Right lobe of liver (tissue), 6 donors: ENCODE data around the gene CFAP61. TPM values are rescaled to one million over a fixed set of nuclear protein-coding genes. Genes with fewer than 3 reads are reported as not detected.
"Not testable (repeated sequence)": the region's sequence is repeated elsewhere in the genome, so short reads cannot be mapped to it uniquely, and the experiment has no call there.

ENCODE experiments used
- ATAC-seq, 4 donors: fragments of 200-7000 bp; cut with Tn5 transposase; one replicate each; pipeline ENCODE4 v1.9.1; 2020; ENCODE audit warnings: mild to moderate bottlenecking in 4 of 4, moderate library complexity in 4 of 4
- DNase-seq, 3 donors: peaks; one replicate each; pipeline ENCODE4 v3.0.0-alpha.2; 2020
- H3K27ac ChIP-seq, 3 donors: fragments of 200-600 bp; one replicate each; pipeline ENCODE4 v1.8.0; 2022
- H3K27me3 ChIP-seq, 2 donors: fragments of 200-600 bp; one replicate each; pipeline ENCODE4 v1.8.0; 2022
- H3K36me3 ChIP-seq, 4 donors: fragments of 200-600 bp; sonication (generic) in 1 of 4; one replicate each; pipeline versions ENCODE4 v1.5.1 to v1.8.0; 2017 to 2022; ENCODE audit warnings: control low read depth in 1 of 4
- H3K4me1 ChIP-seq, 4 donors: fragments of 200-600 bp; sonication (generic) in 1 of 4; one replicate each; pipeline versions ENCODE4 v1.5.1 to v1.8.0; 2017 to 2022; ENCODE audit warnings: control low read depth in 1 of 4
- H3K4me3 ChIP-seq, 3 donors: fragments of 200-600 bp; one replicate each; pipeline ENCODE4 v1.8.0; 2022
- H3K9me3 ChIP-seq, 4 donors: fragments of 200-600 bp; sonication (generic) in 1 of 4; one replicate each; pipeline versions ENCODE4 v1.5.1 to v1.8.0; 2017 to 2022; ENCODE audit warnings: control low read depth in 1 of 4
- POLR2A ChIP-seq: fragments of 450-650 bp; IDR thresholded peaks from one replicate; pipeline ENCODE4 v1.6.1; 2017; ENCODE audit warnings: antibody characterized with exemption, mild to moderate bottlenecking
- WGBS: methylation state at CpG from one replicate; pipeline ENCODE4 v1.1.6; 2018; ENCODE audit warnings: low coverage, low lambda C conversion rate; ENCODE audit not compliant: insufficient coverage; ENCODE audit errors: missing lambda C conversion rate; 5-methylcytosine and 5-hydroxymethylcytosine counted together
- intact Hi-C, 2 donors: fragments of 100-400 bp; cut with DNase I; formaldehyde crosslinking; loops; one replicate each; pipeline versions ENCODE4 v1.11.2 to v1.14.1; 2022
- total RNA-seq, 6 experiments: library from RNA; depleted of rRNA in 2 of 6; stranded (reverse); fragments of >200 nt in 2 of 6; fragmentation: NEBNext Ultra II Directional in 3 of 6; extraction: Animal tissue kit (Norgen Biotek cat#: 25700) in 3 of 6; gene quantifications; one replicate each; pipeline versions ENCODE4 v1.1.0 to v1.2.4, GENCODE V29; 2016 to 2023
- TF ChIP-seq, protein P1 (sequence below), 4 donors: fragments of 200-600 bp in 3 of 4; fragments of 450-650 bp in 1 of 4; IDR thresholded peaks; one replicate each; pipeline versions ENCODE4 v1.5.1 to v1.8.0; 2016 to 2022; ENCODE audit warnings: antibody characterized with exemption in 4 of 4, mild to moderate bottlenecking in 2 of 4
- donor health status: DM: no; HTN: yes; CAD: no.
- donor health status: DM: no; HTN: no; CAD: no.
- donor health status: DM: no; HTN: no; CAD: no.
- donor health status: DM: no; HTN: yes; CAD: no.
- donor health status: DM: no; HTN: yes; CAD: no.

The CFAP61 gene
- total RNA-seq, 6 experiments from 2014 or later, result not detected

- TF ChIP-seq, protein P1, sequence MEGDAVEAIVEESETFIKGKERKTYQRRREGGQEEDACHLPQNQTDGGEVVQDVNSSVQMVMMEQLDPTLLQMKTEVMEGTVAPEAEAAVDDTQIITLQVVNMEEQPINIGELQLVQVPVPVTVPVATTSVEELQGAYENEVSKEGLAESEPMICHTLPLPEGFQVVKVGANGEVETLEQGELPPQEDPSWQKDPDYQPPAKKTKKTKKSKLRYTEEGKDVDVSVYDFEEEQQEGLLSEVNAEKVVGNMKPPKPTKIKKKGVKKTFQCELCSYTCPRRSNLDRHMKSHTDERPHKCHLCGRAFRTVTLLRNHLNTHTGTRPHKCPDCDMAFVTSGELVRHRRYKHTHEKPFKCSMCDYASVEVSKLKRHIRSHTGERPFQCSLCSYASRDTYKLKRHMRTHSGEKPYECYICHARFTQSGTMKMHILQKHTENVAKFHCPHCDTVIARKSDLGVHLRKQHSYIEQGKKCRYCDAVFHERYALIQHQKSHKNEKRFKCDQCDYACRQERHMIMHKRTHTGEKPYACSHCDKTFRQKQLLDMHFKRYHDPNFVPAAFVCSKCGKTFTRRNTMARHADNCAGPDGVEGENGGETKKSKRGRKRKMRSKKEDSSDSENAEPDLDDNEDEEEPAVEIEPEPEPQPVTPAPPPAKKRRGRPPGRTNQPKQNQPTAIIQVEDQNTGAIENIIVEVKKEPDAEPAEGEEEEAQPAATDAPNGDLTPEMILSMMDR (IDR thresholded peaks at IDR 0.05), result no peak
- TF ChIP-seq POLR2A, result no peak
- H3K9me3 ChIP-seq, result no peaks in the 10 kb centered on the region
- 79% methylated on average over 2 of the region's 2 CpGs for WGBS
- no peaks in the 10 kb centered on the region for H3K4me1 ChIP-seq
- ATAC-seq, result no peak
- H3K36me3 ChIP-seq, result no peaks in the 10 kb centered on the region
- intact Hi-C loops, result no loop called here
- no peak overlapping the region for H3K27ac ChIP-seq
- no peak for DNase-seq
- no peak overlapping the region for H3K4me3 ChIP-seq
- no peaks in the 10 kb centered on the region for H3K27me3 ChIP-seq
Observed at GRCh38 chr20:20103486-20103885, 51.2 kb downstream of the CFAP61 start.

- ATAC-seq, H3K27me3 ChIP-seq, intact Hi-C loops, H3K27ac ChIP-seq, H3K4me3 ChIP-seq, H3K9me3 ChIP-seq, H3K36me3 ChIP-seq, DNase-seq, H3K4me1 ChIP-seq: not testable (repeated sequence)
- WGBS, result 43% methylated on average over 1 of the region's 1 CpG
Observed at GRCh38 chr20:20123187-20123586, 70.9 kb downstream of the CFAP61 start.

DNA sequence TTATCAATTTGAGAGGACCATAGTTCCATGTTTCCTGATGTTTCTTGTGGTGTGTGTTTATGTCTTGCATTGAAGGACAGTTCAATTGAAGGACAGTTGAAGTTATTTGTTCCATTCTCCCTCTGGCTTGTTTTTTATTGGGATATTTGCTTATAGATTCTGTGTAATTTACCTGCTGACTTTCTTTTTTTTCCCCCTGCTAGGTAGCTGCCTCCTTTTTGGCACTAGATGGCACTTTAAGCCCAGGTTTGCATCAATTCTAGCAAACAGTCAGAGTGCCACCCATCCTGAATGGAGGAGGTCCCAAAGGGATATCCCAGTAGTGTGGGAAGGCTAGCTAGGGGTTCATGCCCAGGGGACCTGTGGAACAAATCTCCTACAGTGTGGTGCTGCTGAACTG is 78.1 kb downstream of the CFAP61 start:
- Histone ChIP-seq H3K4me3 (no peak overlapping the region), H3K27me3 (no peaks in the 10 kb centered on the region), H3K36me3 (no peaks in the 10 kb centered on the region), H3K27ac (no peak overlapping the region), H3K9me3 (peaks cover 0 to 3% (median 0%) of the 10 kb centered on the region in 4 donors), H3K4me1 (no peaks in the 10 kb centered on the region)
- DNase-seq (no peak), ATAC-seq (no peak)
- no peak for TF ChIP-seq POLR2A
- TF ChIP-seq, protein P1 (IDR thresholded peaks at IDR 0.05), result peak in 1 of 4 donors; percentile 31
- intact Hi-C loops, result no loop called here

DNA sequence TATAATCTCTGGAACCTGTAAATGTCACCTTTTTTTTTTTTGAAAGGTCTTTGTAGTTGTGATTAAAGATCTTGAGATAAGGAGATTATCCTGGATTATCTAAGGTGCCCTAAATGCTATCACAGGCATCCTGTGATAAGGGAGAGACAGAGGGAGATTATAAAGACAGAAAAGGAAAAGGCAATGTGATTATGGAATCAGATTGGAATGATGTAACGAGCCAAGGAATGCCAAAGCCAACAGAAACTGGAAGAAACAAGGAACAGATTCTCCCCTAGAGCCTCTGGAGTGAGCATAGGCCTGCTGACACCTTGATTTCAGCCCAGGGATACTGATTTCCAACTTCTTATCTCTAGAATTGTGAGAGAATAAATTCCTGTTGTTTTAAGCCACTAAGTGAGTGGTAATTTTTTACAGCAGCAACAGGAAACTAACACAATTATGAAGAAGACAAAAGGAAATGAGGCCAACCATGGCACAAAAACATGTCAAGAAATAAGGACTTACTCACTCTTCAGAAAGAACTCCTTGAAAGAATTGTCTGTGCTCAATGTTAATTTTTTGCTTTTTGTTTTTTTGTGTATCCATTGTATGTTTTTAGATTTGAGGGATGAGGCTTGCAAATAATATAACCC is 82.7 kb downstream of the CFAP61 start:
- no peak for ATAC-seq

DNA sequence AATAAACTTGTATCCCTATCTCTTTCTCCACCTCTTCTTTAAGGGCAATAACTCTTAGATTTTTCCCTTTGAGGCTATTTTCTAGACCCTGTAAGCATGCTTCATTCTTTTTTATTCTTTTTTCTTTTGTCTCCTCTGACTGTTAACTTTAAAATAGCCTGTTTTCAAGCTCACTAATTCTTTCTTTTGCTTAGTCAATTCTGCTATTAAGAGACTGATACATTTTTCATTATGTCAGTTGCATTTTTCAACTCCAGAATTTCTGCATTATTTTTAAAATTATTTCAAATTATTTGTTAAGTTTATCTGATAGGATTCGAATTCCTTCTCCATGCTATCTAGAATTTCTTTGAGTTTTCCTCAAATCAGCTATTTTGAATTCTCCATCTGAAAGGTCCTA is 84.0 kb downstream of the CFAP61 start:
- no peak for DNase-seq
- TF ChIP-seq, protein P1 (IDR thresholded peaks at IDR 0.05), result no peak
- no peak for TF ChIP-seq POLR2A
- Histone ChIP-seq H3K9me3 (no peaks in the 10 kb centered on the region), H3K27ac (no peak overlapping the region), H3K4me1 (no peaks in the 10 kb centered on the region), H3K36me3 (no peaks in the 10 kb centered on the region), H3K4me3 (no peak overlapping the region), H3K27me3 (no peaks in the 10 kb centered on the region)
- no peak for ATAC-seq
- 37% methylated on average over 1 of the region's 1 CpG for WGBS
- intact Hi-C loops, result no loop called here

More for the DNA sequence above, 82.7 kb downstream of the CFAP61 start:
- no peaks in the 10 kb centered on the region for H3K27me3 ChIP-seq
- H3K4me1 ChIP-seq, result no peaks in the 10 kb centered on the region
- H3K27ac ChIP-seq, result no peak overlapping the region
- intact Hi-C loops, result no loop called here
- no peak for TF ChIP-seq POLR2A
- TF ChIP-seq, protein P1 (IDR thresholded peaks at IDR 0.05), result no peak
- no peaks in the 10 kb centered on the region for H3K9me3 ChIP-seq
- WGBS, result 9% methylated on average over 1 of the region's 1 CpG
- H3K36me3 ChIP-seq, result no peaks in the 10 kb centered on the region
- DNase-seq, result no peak
- no peak overlapping the region for H3K4me3 ChIP-seq
